Measurements from ENCODE around the gene KCNQ1. TPM values are rescaled to one million over a fixed set of nuclear protein-coding genes. Genes with fewer than 3 reads are reported as not detected.

The KCNQ1 gene
- total RNA-seq, 1 experiment from 2014 or later = 2.3 TPM

GRCh38 chr11:2883640-2883978, 438.8 kb downstream of the KCNQ1 start:
- H3K4me3 Mint-ChIP-seq = peak overlapping the region; percentile 47 to 69
- Histone ChIP-seq H3K14ac (ENCODE audit: insufficient read depth, low read length) (no peak overlapping the region), H3T11ph (ENCODE audit: low read length) (no peak overlapping the region), H3K9me3 (ENCODE audit: control insufficient read depth, low read depth, low read length) (no peaks in the 10 kb centered on the region), H4K91ac (ENCODE audit: insufficient read length, low read depth, low read length) (no peak overlapping the region), H3K9ac (ENCODE audit: extremely low read depth, insufficient read length, low read length) (no peak overlapping the region), H2BK20ac (ENCODE audit: low read depth, low read length, poor library complexity, severe bottlenecking) (no peak overlapping the region), H3K4me1 (ENCODE audit: insufficient read depth, low read length) (no peaks in the 10 kb centered on the region; the same call in 1 of the 2 replicates), H2BK12ac (ENCODE audit: insufficient read length, low read depth, low read length) (no peak overlapping the region), H2BK120ac (ENCODE audit: low read depth, low read length, poor library complexity, severe bottlenecking) (no peak overlapping the region), H3K4ac (ENCODE audit: low read depth, low read length) (no peak overlapping the region), H3K27me3 (ENCODE audit: insufficient read depth, low read length) (peaks cover 7% of the 10 kb centered on the region; the same call in 1 of the 2 replicates), H3K27ac (ENCODE audit: insufficient read length, low read depth, low read length) (no peak overlapping the region), H2BK5ac (ENCODE audit: insufficient read length, low read length) (no peak overlapping the region), H4K5ac (ENCODE audit: insufficient read length, low read depth, low read length) (no peak overlapping the region), H2AFZ (ENCODE audit: low read length) (no peak overlapping the region), H2BK15ac (ENCODE audit: low read depth, low read length) (no peak overlapping the region), H3K18ac (ENCODE audit: insufficient read length, low read depth, low read length) (no peak overlapping the region), H4K8ac (replicated peaks; ENCODE audit: insufficient read length, low read depth, low read length) (no peak overlapping the region), H3K79me2 (ENCODE audit: insufficient read depth, low read length) (no peaks in the 10 kb centered on the region), H3K23ac (ENCODE audit: insufficient read length, low read depth, low read length) (no peak overlapping the region), H4K20me1 (ENCODE audit: control insufficient read depth, insufficient read depth, insufficient read length) (no peaks in the 10 kb centered on the region), H3K4me2 (ENCODE audit: insufficient read depth, insufficient read length, low read length) (peak overlapping the region; percentile 11), H3K79me1 (ENCODE audit: insufficient read depth, low read depth, low read length, poor library complexity, severe bottlenecking) (no peaks in the 10 kb centered on the region), H3K56ac (ENCODE audit: insufficient read length, low read depth, low read length) (no peak overlapping the region), H3K23me2 (ENCODE audit: insufficient read length, low read depth, low read length, poor library complexity, severe bottlenecking) (no peaks in the 10 kb centered on the region), H2AK5ac (ENCODE audit: insufficient read length, low read length) (no peak overlapping the region)
- peaks cover under 1 to 6% (median 5%) of the 10 kb centered on the region in 3 experiments; a peak in 5 of 7 replicates for H3K36me3 Mint-ChIP-seq (ENCODE audit: insufficient read depth in 1 of 3, low read depth in 3 of 3)
- no CpG with 5 or more reads among the region's 24 CpGs for WGBS (ENCODE audit: extremely low coverage, insufficient read length, low lambda C conversion rate)
- peaks cover 1 to 5% of the 10 kb centered on the region in 2 experiments; a peak in 2 of 5 replicates for H3K9me3 Mint-ChIP-seq
- no peak for DNase-seq
- TF ChIP-seq CTCF (conservative IDR thresholded peaks at IDR 0.05) = no peak
- H3K27me3 Mint-ChIP-seq (ENCODE audit: low read depth) = peaks cover 82% of the 10 kb centered on the region
- H3K27ac Mint-ChIP-seq = no peak overlapping the region
- peaks cover 22 to 26% of the 10 kb centered on the region in 2 experiments for H3K4me1 Mint-ChIP-seq

All from H9 (cell line).